T-cell (primary cell): ENCODE measurements around the gene WDR62. TPM values are rescaled to one million over a fixed set of nuclear protein-coding genes. Genes with fewer than 3 reads are reported as not detected.

Experiments
- ATAC-seq, 4 experiments: fragments of 200-7000 bp in 3 of 4; fragments of 150-1000 bp in 1 of 4; cut with Tn5 transposase; replicated peaks in 1 of 4; 1 replicate in 3 of 4; 2 replicates in 1 of 4; pipeline ENCODE4 v1.10.0; 2021; ENCODE audit warnings: moderate library complexity in 3 of 4, mild to moderate bottlenecking in 2 of 4, moderate number of reproducible peaks in 1 of 4
- CTCF ChIA-PET, 2 donors: fragments of 300-600 bp; sonication (Branson Sonifier 250); formaldehyde crosslinking; loops; one replicate each; lab custom pipeline; 2022; ENCODE audit warnings: antibody characterized with exemption in 2 of 2; lab: Charles Lee
- POLR2A ChIA-PET, 2 donors: fragments of 300-600 bp; sonication (Branson Sonifier 250); formaldehyde crosslinking; loops; one replicate each; lab custom pipeline; 2022; ENCODE audit warnings: antibody characterized with exemption in 2 of 2; lab: Charles Lee
- DNase-seq, 35 experiments: peaks; one replicate each; pipeline versions ENCODE4 v3.0.0 to v3.0.0-alpha.2; 2013 to 2023
- H3K27ac ChIP-seq: one replicate; pipeline ENCODE4 v1.5.1; 2013; ENCODE audit warnings: low read length
- H3K27me3 ChIP-seq, 2 experiments: replicated peaks in 1 of 2; 1 replicate in 1 of 2; 2 replicates in 1 of 2; pipeline versions ENCODE4 v1.6.1 to v1.7.0; 2013; ENCODE audit warnings: low read length in 1 of 2, mixed read lengths in 1 of 2; ENCODE audit not compliant: control insufficient read depth in 2 of 2, insufficient read depth in 2 of 2; ENCODE audit errors: extremely low read depth in 1 of 2
- H3K36me3 ChIP-seq, 2 donors: 1 replicate in 1 of 2; 2 replicates in 1 of 2; pipeline versions ENCODE4 v1.6.1 to v1.7.0; 2013; ENCODE audit warnings: low read length in 1 of 2; ENCODE audit not compliant: control insufficient read depth in 2 of 2, insufficient read depth in 1 of 2; ENCODE audit errors: extremely low read depth in 1 of 2
- H3K4me1 ChIP-seq, 2 experiments: 1 replicate in 1 of 2; 2 replicates in 1 of 2; pipeline versions ENCODE4 v1.6.1 to v1.7.0; 2013; ENCODE audit warnings: low read length in 2 of 2, mixed read lengths in 1 of 2; ENCODE audit not compliant: insufficient read depth in 2 of 2, control insufficient read depth in 1 of 2; ENCODE audit errors: extremely low read depth in 1 of 2
- H3K4me3 ChIP-seq, 2 donors: 1 replicate in 1 of 2; 2 replicates in 1 of 2; pipeline versions ENCODE4 v1.5.1 to v1.7.0; 2013; ENCODE audit warnings: mild to moderate bottlenecking in 2 of 2, low read length in 1 of 2, moderate library complexity in 1 of 2; ENCODE audit not compliant: control insufficient read depth in 1 of 2; ENCODE audit errors: extremely low read depth in 1 of 2
- H3K9me3 ChIP-seq: 2 replicates; pipeline ENCODE4 v1.7.0; 2013
- H3K27ac Mint-ChIP-seq, 2 donors: one replicate each; pipeline ENCODE4 v1.8.0; 2020 to 2021; ENCODE audit warnings: mild to moderate bottlenecking in 2 of 2, mixed read lengths in 2 of 2
- H3K27me3 Mint-ChIP-seq, 2 donors: one replicate each; pipeline ENCODE4 v1.8.0; 2021 to 2022; ENCODE audit warnings: mixed read lengths in 2 of 2
- H3K36me3 Mint-ChIP-seq: one replicate; pipeline ENCODE4 v1.8.0; 2021; ENCODE audit warnings: mixed read lengths
- H3K4me1 Mint-ChIP-seq, 3 donors: one replicate each; pipeline ENCODE4 v1.8.0; 2020 to 2022; ENCODE audit warnings: mixed read lengths in 3 of 3, mild to moderate bottlenecking in 1 of 3
- H3K4me3 Mint-ChIP-seq, 3 donors: one replicate each; pipeline ENCODE4 v1.8.0; 2020 to 2022; ENCODE audit warnings: mild to moderate bottlenecking in 3 of 3, mixed read lengths in 3 of 3, moderate library complexity in 3 of 3
- H3K9me3 Mint-ChIP-seq, 3 donors: one replicate each; pipeline ENCODE4 v1.8.0; 2020 to 2022; ENCODE audit warnings: mixed read lengths in 3 of 3
- WGBS: methylation state at CpG from one replicate; pipeline ENCODE4 v1.1.5; 2013; ENCODE audit warnings: missing lambda C conversion rate; ENCODE audit not compliant: insufficient coverage; 5-methylcytosine and 5-hydroxymethylcytosine counted together
- total RNA-seq, 35 experiments: library from RNA in 6 of 35; stranded (reverse) in 6 of 35; fragments of 120-200 nt in 1 of 35; gene quantifications; one replicate each; pipeline versions ENCODE4 v1.2.1 to v1.2.4 and lab custom pipeline; 2013 to 2026

The WDR62 gene
- total RNA-seq, 5 donors from 2014 or later (not counting 1 experiment from before 2014, with no cell fraction given): 1.3 to 3.3 (median 2.2) TPM

- WGBS: 96% methylated on average over 7 of the region's 13 CpGs
- no peak for ATAC-seq
These were observed 95.1 kb downstream of the WDR62 start for GRCh38 chr19:36149673-36150406.

GRCh38 chr19:36150586-36150985, 95.9 kb downstream of the WDR62 start:
- Histone ChIP-seq H3K9me3 (no peaks in the 10 kb centered on the region), H3K4me3 (no peak overlapping the region), H3K27ac (no peak overlapping the region), H3K4me1 (no peaks in the 10 kb centered on the region), H3K36me3 (peaks cover 12 to 53% of the 10 kb centered on the region in 2 donors), H3K27me3 (no peaks in the 10 kb centered on the region)
- H3K9me3 Mint-ChIP-seq: no peaks in the 10 kb centered on the region
- ATAC-seq (no peak), DNase-seq (no peak)
- H3K27me3 Mint-ChIP-seq: no peaks in the 10 kb centered on the region
- no peak overlapping the region for H3K27ac Mint-ChIP-seq
- ChIA-PET POLR2A (interaction anchor here in 1 of 2 donors (0.6 kb wide), 1 partner anchor 67 kb away, joined by 3 read pairs; no protein-coding TSS in a partner anchor), CTCF (interaction anchor here in 1 of 2 donors (0.5 kb wide), 1 partner anchor 47 kb away, joined by 3 read pairs; no protein-coding TSS in a partner anchor)
- WGBS: 100% methylated on average over 1 of the region's 5 CpGs
- peaks cover 40% of the 10 kb centered on the region for H3K36me3 Mint-ChIP-seq
- no peak overlapping the region for H3K4me3 Mint-ChIP-seq
- H3K4me1 Mint-ChIP-seq: peaks cover 0 to 3% (median 0%) of the 10 kb centered on the region in 3 donors

More at GRCh38 chr19:36149673-36150406, 95.1 kb downstream of the WDR62 start:
- Histone ChIP-seq H3K36me3 (peaks cover 12 to 61% of the 10 kb centered on the region in 2 donors), H3K4me3 (no peak overlapping the region), H3K27ac (no peak overlapping the region), H3K27me3 (no peaks in the 10 kb centered on the region), H3K4me1 (no peaks in the 10 kb centered on the region), H3K9me3 (no peaks in the 10 kb centered on the region)
- ChIA-PET POLR2A (no interaction called here), CTCF (interaction anchor here in 1 of 2 donors (0.5 to 0.6 kb wide), 2 partner anchors 47 to 75 kb away, joined by 3 read pairs; no protein-coding TSS in a partner anchor)
- no peak for DNase-seq
- Mint-ChIP-seq H3K4me1 (peaks cover 0 to 3% (median 0%) of the 10 kb centered on the region in 3 donors), H3K36me3 (peaks cover 41% of the 10 kb centered on the region), H3K9me3 (no peaks in the 10 kb centered on the region), H3K4me3 (no peak overlapping the region), H3K27me3 (no peaks in the 10 kb centered on the region), H3K27ac (no peak overlapping the region)

- H3K36me3 Mint-ChIP-seq: peaks cover 32% of the 10 kb centered on the region
- no peaks in the 10 kb centered on the region for H3K27me3 ChIP-seq
- no peak overlapping the region for H3K4me3 ChIP-seq
- peaks cover 12 to 46% of the 10 kb centered on the region in 2 donors for H3K36me3 ChIP-seq
- peaks cover 0 to 3% (median 0%) of the 10 kb centered on the region in 3 donors for H3K4me1 Mint-ChIP-seq
- H3K27ac ChIP-seq: no peak overlapping the region
- CTCF ChIA-PET: interaction anchor here in 1 of 2 donors (0.6 kb wide), 1 partner anchor 189 kb away, joined by 7 read pairs; no protein-coding TSS in a partner anchor
- POLR2A ChIA-PET: interaction anchor here in 1 of 2 donors (0.6 kb wide), 1 partner anchor 68 kb away, joined by 3 read pairs; no protein-coding TSS in a partner anchor
- H3K9me3 ChIP-seq: no peaks in the 10 kb centered on the region
- H3K27me3 Mint-ChIP-seq: no peaks in the 10 kb centered on the region
- 97% methylated on average over 16 of the region's 47 CpGs for WGBS
- no peaks in the 10 kb centered on the region for H3K4me1 ChIP-seq
- no peak overlapping the region for H3K27ac Mint-ChIP-seq
- no peak overlapping the region for H3K4me3 Mint-ChIP-seq
- no peak for ATAC-seq
- DNase-seq: no peak
- H3K9me3 Mint-ChIP-seq: no peaks in the 10 kb centered on the region
These were observed 96.7 kb downstream of the WDR62 start for GRCh38 chr19:36151144-36152018.

- Mint-ChIP-seq H3K4me3 (no peak overlapping the region), H3K36me3 (peaks cover 28% of the 10 kb centered on the region), H3K4me1 (peaks cover 0 to 3% (median 0%) of the 10 kb centered on the region in 3 donors), H3K9me3 (no peaks in the 10 kb centered on the region), H3K27me3 (no peaks in the 10 kb centered on the region), H3K27ac (no peak overlapping the region)
- H3K27me3 ChIP-seq: no peaks in the 10 kb centered on the region
- H3K4me1 ChIP-seq: no peaks in the 10 kb centered on the region
- H3K9me3 ChIP-seq: no peaks in the 10 kb centered on the region
- WGBS: 94% methylated on average over 15 of the region's 16 CpGs
- H3K4me3 ChIP-seq: no peak overlapping the region
- ATAC-seq (no peak), DNase-seq (no peak)
- H3K36me3 ChIP-seq: peaks cover 6 to 39% of the 10 kb centered on the region in 2 donors
- no peak overlapping the region for H3K27ac ChIP-seq
- CTCF ChIA-PET: no interaction called here
- POLR2A ChIA-PET: no interaction called here
These were observed 97.3 kb downstream of the WDR62 start for GRCh38 chr19:36152019-36152351.

- Mint-ChIP-seq H3K27me3 (no peaks in the 10 kb centered on the region), H3K4me3 (no peak within 1 kb of the TSS), H3K4me1 (peaks cover 0 to 3% (median 0%) of the 10 kb centered on the region in 3 donors), H3K27ac (no peak within 1 kb of the TSS), H3K9me3 (no peaks in the 10 kb centered on the region), H3K36me3 (peaks cover 25% of the 10 kb centered on the region)
- ChIA-PET POLR2A (interaction anchor here in 1 of 2 donors (0.7 kb wide), 1 partner anchor 99 kb away, joined by 3 read pairs; the partner anchor contains the start of gene THAP8), CTCF (interaction anchor here in 1 of 2 donors (0.8 kb wide), 1 partner anchor 206 kb away, joined by 4 read pairs; no protein-coding TSS in a partner anchor)
- H3K36me3 ChIP-seq: peaks cover 4 to 35% of the 10 kb centered on the region in 2 donors
- no peaks in the 10 kb centered on the region for H3K27me3 ChIP-seq
- no peak within 1 kb of the TSS for H3K4me3 ChIP-seq
- no peak for ATAC-seq
- WGBS: 77% methylated on average over 30 of the region's 40 CpGs
- no peak within 1 kb of the TSS for H3K27ac ChIP-seq
- H3K4me1 ChIP-seq: no peaks in the 10 kb centered on the region
- H3K9me3 ChIP-seq: no peaks in the 10 kb centered on the region
- DNase-seq: no peak
These were observed 97.8 kb downstream of the WDR62 start, which contains the start of gene COX7A1 for GRCh38 chr19:36152352-36153091. TSS of gene COX7A1 (minus strand) at chr19:36152447. CDS start at chr19:36152407, 40 bp downstream.
